GM21360 (cell line): ENCODE measurements around the gene PNRC1.
"Not testable (repeated sequence)": the region's sequence is repeated elsewhere in the genome, so short reads cannot be mapped to it uniquely, and the experiment has no call there.

Experiments used
- ATAC-seq: cut with Tn5 transposase; IDR thresholded peaks from one replicate; pipeline ENCODE4 v1.9.1; 2021; ENCODE audit warnings: mild to moderate bottlenecking, moderate library complexity; ENCODE audit not compliant: unreplicated experiment

The PNRC1 gene

DNA sequence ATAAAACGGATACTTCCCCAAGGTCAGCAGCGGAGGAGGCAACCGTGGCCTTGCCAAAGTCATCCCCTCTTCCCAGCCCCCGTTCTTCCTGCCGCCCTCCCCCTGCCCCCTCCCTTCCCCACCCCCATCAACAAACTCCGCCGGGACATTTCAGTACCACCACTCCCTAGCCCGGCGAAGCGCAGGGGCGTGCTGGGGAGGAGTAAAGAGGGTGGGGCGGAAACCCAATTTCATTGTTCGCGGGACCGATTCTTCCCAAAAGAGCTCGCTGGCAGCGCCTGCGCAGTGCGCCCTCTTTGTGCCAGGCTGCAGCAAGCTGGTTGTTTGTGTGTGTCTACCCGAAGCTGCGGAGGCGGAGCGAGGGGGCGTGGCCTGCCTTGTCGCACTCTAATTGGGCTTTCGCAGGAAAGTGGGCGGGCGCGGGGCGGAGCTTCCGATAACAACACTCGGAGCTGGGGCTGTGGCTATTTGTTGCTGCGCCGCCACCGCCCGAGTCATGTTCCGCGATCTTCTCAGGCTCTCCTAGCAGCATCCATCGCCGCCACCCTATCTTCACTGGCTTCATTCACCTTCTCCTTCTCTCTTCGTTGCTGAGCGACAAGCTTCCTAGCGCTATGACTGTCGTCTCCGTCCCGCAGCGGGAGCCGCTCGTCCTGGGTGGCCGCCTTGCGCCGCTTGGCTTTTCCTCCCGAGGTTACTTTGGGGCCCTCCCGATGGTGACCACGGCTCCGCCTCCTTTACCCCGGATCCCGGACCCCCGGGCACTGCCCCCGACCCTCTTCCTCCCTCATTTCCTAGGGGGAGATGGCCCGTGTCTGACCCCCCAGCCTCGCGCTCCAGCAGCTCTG lies at the start of gene PNRC1:
Gene PNRC1, plus strand, starts transcription at position 471 of the 848 bp plus-strand sequence. Its CDS starts 144 bp downstream, at position 615.
- peak; percentile 61 for ATAC-seq

DNA sequence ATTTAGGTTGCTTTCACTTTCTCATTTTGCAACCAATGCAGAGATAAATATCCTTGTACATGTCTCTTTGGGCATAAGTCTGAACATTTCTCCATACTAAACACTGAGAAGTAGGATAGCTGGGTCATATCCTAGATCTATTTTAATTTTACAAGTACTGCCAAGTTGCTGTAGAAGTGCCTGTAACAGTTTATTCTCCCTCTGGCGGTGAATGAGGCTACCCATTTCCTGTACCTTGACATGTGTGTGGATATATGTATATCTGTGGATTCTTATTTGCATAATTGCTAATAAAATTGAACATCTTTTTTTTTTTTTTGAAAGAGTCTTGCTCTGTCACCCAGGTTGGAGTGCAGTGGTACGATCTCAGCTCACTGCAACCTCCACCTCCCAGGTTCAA lies 48.0 kb upstream of the PNRC1 start:
- no peak for ATAC-seq

DNA sequence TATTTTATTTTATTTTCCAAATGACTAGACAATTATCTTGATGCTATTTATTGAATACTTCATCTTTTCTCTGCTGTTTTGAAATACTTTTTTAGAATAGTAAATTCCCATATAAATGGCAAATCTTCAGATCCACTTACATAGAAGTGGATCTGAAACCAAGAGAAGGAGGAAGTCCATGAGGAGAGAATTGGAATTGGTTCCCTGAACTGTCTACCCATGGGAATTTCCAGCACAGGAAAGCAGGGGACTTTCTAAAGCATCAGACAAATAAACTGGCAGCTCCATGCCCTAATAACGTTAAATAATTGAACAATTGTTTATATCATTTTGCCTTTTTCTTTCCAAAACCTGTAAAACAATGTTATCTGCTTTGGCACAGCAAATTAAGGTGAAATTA lies 47.1 kb upstream of the PNRC1 start:
- no peak for ATAC-seq

GRCh38 chr6:89034116-89034515 lies 46.4 kb upstream of the PNRC1 start:
- not testable (repeated sequence) for ATAC-seq

- ATAC-seq, result no peak
Measured at GRCh38 chr6:89034586-89035251, 45.8 kb upstream of the PNRC1 start.

GRCh38 chr6:89035252-89036101 lies 45.1 kb upstream of the PNRC1 start:
- ATAC-seq, result no peak

GRCh38 chr6:89037141-89037900 lies 43.2 kb upstream of the PNRC1 start:
- ATAC-seq, result no peak

GRCh38 chr6:89037901-89038293 lies 42.7 kb upstream of the PNRC1 start:
- ATAC-seq, result not testable (repeated sequence)

GRCh38 chr6:89042664-89043063 lies 37.9 kb upstream of the PNRC1 start:
- ATAC-seq, result no peak

- ATAC-seq, result no peak
Measured at GRCh38 chr6:89044328-89045010, 36.1 kb upstream of the PNRC1 start.

DNA sequence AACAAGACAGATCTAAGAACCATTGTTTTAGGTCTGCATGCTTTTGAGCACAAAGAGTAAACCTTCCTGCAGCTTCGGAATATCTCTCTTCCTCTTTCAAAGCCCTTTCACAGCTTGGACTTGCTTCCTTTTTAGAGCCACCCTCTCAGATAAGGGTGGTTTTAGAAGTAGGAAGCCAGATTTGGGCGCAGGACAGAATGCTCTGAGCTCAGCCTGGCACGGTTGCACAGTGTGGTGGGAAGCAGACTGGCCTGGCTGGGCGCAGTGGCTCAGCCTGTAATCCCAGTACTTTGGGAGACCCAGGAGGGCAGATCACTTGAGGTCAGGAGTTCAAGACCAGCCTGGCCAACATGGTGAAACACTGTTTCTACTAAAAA lies 35.6 kb upstream of the PNRC1 start:
- ATAC-seq, result no peak

DNA sequence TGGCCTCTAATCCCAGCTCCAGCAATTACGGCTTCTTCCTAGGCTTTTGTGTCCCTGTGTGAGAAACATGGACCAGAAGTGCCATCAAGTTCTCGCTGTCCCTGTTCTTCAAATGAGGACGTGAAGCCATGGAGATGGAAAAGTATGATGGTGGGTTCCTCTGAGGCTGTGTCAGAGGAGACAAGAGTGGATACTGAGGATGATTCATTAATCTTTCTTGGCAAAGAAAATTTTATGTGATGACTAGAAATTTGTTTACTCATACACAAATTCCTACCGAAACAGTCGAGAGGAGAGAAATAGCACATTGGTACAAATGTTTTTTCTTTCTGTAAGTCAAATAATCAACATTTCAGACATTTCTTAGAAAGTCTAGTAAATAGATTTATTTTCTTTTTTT lies 35.0 kb upstream of the PNRC1 start:
- no peak for ATAC-seq

- ATAC-seq, result no peak
Measured at GRCh38 chr6:89047473-89047872, 33.1 kb upstream of the PNRC1 start.

DNA sequence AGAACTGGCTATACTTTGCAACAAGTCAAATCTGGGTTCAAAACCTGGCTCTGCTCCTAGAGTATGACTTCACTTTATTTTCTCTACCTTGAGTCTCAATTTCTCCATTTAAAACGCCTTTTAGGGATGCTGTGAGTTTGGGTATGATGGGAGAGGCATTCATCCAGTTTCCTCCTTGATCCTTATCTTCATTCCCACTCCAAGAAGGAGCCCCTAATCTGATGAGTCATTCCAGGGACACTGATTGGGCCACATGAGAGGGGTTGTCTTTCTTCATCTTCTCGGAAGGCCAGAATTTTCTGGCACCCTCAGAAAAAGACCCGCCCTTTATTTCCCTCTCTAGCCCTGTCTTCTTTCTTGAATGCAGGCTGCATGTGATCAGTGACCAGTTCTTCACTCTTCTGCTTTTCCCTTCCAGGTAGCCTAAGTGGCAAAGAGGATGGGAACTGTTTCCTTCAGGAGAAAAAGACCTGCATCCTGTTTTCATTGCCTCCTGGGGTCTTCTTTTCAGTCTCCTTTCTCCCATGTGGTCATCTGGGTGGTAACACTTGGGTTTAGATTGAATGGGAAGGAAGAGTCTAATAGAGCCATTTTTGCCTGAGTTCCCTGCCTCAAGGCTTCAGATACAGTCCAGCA lies 32.1 kb upstream of the PNRC1 start:
- no peak for ATAC-seq

GRCh38 chr6:89048985-89049384 lies 31.6 kb upstream of the PNRC1 start:
- ATAC-seq, result no peak

- no peak for ATAC-seq
Measured at GRCh38 chr6:89050155-89050554, 30.4 kb upstream of the PNRC1 start.

DNA sequence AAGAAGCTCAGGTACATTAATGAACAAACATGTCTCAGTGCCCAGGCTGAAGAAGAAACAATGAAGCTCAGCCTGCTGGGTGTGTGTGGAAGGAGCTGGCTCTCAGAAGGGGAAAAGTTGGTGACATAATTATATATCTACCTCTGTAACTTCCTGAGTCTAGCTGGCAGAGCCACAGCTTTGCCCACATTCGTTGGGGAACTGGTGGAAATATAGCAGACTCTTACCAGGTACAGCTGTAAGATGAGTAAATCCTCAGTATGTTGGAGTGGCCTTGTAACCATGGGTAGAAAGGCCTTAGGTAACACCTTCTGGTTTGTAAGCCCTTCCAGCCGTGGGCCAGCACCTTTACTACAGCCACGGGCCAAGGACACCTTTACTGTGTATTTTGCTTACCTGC lies 29.9 kb upstream of the PNRC1 start:
- no peak for ATAC-seq

GRCh38 chr6:89051676-89052075 lies 28.9 kb upstream of the PNRC1 start:
- no peak for ATAC-seq

DNA sequence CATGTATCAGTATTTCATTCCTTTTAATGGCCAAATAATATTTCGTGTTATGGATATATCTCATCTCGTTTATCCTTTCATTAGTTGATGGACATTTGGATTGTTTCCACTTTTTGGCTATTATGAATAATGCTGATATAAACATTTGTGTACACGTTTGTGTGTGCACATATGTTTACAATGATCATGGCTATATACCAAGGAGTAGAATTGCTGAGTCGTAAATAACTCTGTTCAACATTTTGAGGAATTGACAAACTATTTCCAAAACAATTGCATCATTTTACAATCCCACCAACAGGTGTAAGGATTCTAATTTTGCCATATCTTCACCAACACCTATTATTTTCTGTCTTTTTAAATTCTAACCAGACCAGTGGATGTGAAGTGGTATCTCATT lies 26.3 kb upstream of the PNRC1 start:
- no peak for ATAC-seq

- no peak for ATAC-seq
Measured at GRCh38 chr6:89057759-89058158, 22.8 kb upstream of the PNRC1 start.
